SK-N-MC (cell line): ENCODE measurements around the gene ITGA11.

Source experiments
- EZH2 ChIP-seq: fragments of 200-600 bp; sonication (generic); IDR thresholded peaks from one replicate; pipeline ENCODE4 v1.6.1; 2017; ENCODE audit warnings: antibody characterized with exemption
- POLR2AphosphoS5 ChIP-seq: IDR thresholded peaks from 2 replicates; pipeline ENCODE4 v1.6.1; 2012; ENCODE audit warnings: mild to moderate bottlenecking, low read depth, low read length, borderline replicate concordance

- no peak for TF ChIP-seq EZH2
- TF ChIP-seq POLR2AphosphoS5: no peak
These were observed 7.1 kb downstream of the ITGA11 start for GRCh38 chr15:68424754-68425390.
